ENCODE results near the gene GCN1.

DNA sequence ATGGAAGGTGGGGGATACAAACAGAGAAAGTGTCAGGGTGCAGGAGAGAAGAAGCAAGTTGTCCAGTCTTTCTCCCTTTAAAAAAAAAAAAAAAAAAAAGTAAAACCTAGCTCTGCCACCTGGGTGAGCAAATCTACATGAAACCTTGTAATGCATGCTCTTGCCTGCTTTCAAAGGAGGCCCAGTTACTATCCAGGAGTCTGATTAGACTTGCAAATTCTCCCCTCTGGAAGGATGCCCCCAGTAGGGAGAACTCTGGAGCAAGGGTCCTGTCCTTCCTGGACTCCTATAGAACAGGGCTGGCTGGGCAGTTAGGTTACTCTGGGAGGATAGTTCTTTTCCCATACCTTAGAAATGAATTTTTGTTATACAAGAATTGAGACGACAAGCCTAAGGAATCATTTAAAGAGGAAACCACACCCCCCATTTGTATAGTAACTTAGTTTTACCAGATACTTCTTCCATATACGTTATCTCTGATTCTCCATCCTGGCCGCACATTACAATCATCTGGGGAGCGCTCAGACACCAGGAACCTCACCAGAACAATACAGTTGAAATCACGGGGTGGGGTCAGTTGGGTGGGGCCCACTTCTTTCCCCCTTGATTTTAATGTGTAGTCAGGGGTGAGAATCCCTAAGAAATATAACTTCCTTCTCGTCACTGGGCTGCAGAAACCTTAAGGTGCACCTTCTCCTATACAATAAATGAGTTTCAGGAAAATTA lies 108.4 kb downstream of the GCN1 start:
- TF ChIP-seq POLR2A (IDR thresholded peaks at IDR 0.05) (no peak), CTCF (IDR thresholded peaks at IDR 0.05) (no peak)
